OCI-LY7 (cell line): ENCODE results near the gene RAD23B.
A peak's percentile ranks its signal among the peaks of the same experiment; 100 is the strongest.

Experiments
- CTCF ChIP-seq: fragments of 200-600 bp; sonication (generic); conservative IDR thresholded peaks from 2 replicates; pipeline ENCODE4 v1.5.1; 2014; ENCODE audit warnings: mild to moderate bottlenecking, antibody characterized with exemption, low read length, moderate library complexity, mixed read lengths
- EZH2phosphoT487 ChIP-seq: fragments of 200-600 bp; sonication (generic); IDR thresholded peaks from 2 replicates; pipeline ENCODE4 v1.6.1; 2018; ENCODE audit warnings: low read depth, borderline replicate concordance, mild to moderate bottlenecking, mixed run types, antibody characterized with exemption, low read length, moderate library complexity, mixed read lengths

- TF ChIP-seq CTCF (peak; percentile 93), EZH2phosphoT487 (no peak)
Measured at GRCh38 chr9:107340920-107341632, 58.0 kb downstream of the RAD23B start.
